Stimulated activated CD8-positive, alpha-beta memory T cell treated with anti-CD3 and anti-CD28 coated beads, Interleukin-7, amount 100 ng/mL, for 1 hour (primary cell): ENCODE measurements around the gene ANKRD37.
"Not testable (repeated sequence)": the region's sequence is repeated elsewhere in the genome, so short reads cannot be mapped to it uniquely, and the experiment has no call there.

ENCODE experiments used
- DNase-seq, 2 donors: peaks; one replicate each; pipeline ENCODE4 v3.0.0-alpha.2; 2020; ENCODE audit warnings: low read depth in 2 of 2

Gene ANKRD37, protein sequence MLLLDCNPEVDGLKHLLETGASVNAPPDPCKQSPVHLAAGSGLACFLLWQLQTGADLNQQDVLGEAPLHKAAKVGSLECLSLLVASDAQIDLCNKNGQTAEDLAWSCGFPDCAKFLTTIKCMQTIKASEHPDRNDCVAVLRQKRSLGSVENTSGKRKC

DNA sequence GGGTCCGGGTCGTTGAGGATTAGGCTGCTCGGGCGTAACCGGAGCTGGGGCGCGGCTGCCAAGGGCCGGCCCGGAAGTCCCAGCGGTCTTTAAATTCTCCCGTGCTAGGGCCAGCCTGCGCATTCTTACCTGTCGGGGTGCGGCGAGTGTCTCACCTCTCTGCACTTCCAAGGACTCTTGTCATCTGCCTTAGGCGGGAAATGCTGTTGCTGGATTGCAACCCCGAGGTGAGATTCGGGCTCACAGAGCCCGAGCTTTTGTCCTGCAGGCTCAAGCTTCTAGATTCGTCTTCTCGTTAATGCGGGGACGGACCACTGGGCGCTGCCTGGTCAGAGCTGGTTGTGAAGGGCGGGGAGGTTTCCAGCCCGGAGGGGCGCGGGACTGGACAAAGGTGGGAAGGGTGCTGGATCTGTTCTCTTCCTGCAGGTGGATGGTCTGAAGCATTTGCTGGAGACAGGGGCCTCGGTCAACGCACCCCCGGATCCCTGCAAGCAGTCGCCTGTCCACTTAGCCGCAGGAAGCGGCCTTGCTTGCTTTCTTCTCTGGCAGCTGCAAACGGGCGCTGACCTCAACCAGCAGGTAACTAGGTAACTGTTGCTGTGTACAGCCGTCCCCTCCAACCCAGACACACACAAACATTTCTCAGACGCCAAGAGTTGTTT is at the start of gene ANKRD37:
Gene ANKRD37 (plus strand): TSS at position 118 of the 662 bp plus-strand sequence. CDS start 83 bp downstream, at position 201.
- DNase-seq: no peak

DNA sequence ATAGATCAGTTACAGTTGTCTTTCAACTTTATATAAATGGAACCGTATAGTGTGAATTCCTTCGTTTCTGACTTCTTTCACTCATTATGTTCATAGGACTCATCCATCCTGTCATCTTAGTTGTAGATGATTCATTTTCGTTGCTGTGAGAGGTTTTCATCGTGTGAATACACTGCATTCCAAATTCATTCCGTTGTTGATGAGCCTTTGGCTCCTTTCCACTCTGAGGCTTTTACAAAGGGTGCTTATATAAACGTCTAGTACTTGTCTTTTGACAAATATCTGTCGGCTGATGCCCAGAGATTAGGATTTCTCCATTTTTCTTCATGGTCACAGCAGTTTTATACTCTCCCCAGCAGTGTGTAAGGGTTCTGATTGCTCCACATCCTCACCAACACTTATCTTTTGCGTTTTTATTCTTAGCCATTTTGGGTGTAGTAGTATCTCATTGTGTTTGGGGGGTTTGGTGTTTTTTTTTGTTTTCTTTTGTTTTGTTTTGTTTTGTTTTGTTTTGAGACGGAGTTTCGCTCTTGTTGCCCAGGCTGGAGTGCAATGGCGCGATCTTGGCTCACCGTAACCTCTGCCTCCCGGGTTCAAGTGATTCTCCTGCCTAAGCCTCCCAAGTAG is 49.6 kb upstream of the ANKRD37 start:
- no peak for DNase-seq

DNA sequence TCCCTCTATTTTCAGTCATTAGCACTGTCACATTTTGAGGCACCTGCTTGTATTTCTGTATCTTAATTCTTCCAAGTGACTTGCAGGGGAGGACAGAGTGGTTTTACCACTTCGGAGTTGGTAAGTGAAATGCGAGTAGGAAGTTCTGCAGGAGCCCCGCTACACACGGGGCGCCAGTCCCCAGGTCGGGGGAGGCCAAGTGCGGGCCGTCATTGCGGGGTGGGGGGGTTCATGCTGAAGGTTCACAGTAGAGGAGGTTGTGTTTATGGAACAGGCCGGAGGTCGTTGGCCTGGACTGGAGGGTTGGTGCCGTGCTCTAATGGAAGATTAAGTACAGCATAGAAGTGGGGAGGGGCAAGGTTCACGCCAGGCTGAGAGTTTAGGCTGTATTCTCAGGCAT is 45.0 kb upstream of the ANKRD37 start:
- no peak for DNase-seq

DNA sequence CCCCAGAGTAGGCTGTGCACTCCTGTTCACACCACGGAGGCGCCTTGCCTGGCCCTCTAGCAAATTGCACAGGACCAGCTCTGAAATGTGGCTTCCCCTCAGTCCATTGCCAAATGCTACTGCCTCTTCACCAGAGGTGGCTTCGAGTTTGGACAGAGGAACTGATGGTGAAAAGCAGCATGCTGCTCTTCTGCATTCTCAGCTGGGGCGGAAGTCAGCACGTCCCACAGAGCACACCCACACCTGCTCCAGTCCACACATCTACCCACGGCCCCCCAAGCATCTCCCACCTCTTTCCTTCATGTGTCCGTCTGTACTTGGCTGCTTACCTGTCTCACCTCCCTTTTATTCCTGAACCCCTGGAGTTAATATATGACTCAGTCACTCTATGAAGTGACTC is 44.4 kb upstream of the ANKRD37 start:
- DNase-seq: no peak

DNA sequence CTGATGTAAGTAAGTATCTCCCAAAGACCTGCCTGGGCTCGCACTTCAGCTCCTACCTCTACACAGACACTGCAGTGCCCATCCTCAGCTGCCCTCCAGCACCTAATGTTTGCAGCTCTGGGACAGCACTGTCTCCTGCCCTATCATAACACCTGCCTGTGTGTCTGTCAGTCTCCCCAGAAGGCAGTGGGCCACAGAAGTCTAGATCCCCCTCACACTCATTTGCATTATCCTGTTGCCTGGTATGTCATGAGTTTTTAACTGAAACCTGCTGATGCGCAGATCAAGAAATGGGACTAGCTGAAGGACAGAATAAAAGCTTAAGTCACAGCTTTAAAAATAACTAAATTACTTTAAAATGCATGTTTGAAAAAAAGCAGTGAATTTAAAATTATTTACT is 43.9 kb upstream of the ANKRD37 start:
- no peak for DNase-seq

DNA sequence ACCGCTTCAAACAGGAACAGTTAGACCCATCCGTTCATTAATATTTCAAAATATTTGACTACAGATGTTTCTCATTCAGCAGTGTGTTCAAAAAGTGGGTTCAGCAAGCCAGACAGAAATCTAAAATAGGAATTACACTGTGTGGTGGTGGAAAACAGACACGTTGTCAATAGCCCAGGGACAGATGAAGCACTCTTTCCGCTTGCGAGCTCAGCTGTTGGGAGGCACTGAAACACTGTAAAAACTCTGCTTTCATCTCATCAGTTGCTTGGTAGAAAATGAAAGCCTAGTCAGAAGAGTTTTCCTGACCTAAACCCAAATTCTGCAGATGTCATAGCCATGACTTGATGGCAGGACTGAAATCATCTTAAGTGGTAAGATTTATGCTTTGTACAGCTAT is 39.4 kb upstream of the ANKRD37 start:
- no peak for DNase-seq

DNA sequence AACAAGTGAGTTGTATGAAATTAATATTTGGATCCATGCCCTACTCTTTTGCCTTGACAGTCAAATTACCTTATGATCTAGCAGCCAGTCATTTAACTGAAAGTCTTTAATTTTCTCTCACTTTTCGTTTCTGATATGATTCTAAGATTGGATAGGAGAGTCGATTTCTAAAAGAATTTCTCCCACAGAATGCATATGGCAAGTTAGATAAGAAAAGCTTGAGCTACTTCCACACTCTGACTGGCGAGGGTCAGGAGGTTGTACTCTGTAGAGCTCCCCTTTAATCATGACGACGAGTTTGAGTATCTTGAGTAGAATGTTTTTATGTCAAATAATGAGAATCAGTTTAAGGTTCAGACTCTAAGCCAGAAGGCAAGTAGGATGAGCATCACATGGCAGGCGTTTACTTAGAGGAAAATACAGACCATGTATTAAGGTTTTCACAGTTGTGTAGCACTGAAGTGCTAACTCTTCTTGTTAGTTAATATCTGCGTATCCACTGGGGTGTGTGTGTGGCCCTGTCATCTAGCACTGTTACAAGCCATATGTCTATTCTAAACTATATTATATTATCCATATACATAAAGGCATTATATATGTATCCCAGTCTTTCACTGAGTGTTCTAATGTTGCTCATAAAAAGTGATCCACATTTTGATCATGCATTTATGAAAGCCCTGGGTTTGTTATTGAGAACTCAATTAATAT is 38.8 kb upstream of the ANKRD37 start:
- no peak for DNase-seq

DNA sequence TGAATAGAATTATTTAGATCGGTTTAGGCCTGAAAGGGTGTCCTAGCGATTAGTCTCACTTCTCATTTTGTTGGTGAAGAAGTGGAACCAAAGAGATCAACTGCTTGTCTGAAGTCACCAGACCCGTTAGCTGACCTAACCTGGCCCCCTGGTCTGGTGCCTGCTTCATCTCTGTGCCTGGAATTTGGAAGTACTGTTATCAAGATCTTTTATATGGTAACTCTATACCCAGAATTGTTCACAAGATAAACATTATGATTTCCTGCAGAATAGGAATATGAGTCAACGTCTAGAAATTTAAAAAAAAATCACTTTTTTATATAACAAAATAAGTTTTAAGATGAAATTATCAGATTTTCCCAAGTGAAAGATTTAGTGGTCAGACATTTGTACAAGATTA is 38.1 kb upstream of the ANKRD37 start:
- no peak for DNase-seq

DNA sequence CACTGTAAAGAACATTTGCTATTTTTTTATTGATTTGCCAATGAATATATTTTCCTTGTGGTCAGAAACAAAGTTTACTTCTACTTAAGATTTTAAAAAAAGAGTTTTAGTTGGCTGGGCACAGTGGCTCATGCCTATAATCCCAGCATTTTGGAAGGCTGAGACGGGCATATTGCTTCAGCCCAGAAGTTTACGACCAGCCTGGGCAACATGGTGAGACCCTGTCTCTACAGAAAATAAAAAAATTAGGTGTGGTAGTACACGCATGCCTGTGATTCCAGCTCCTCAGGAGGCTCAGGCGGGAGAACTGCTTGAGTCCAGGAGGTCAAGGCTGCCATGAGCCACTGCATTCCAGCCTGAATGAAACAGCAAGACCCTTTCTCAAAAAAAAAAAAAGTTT is 37.7 kb upstream of the ANKRD37 start:
- DNase-seq: no peak

DNA sequence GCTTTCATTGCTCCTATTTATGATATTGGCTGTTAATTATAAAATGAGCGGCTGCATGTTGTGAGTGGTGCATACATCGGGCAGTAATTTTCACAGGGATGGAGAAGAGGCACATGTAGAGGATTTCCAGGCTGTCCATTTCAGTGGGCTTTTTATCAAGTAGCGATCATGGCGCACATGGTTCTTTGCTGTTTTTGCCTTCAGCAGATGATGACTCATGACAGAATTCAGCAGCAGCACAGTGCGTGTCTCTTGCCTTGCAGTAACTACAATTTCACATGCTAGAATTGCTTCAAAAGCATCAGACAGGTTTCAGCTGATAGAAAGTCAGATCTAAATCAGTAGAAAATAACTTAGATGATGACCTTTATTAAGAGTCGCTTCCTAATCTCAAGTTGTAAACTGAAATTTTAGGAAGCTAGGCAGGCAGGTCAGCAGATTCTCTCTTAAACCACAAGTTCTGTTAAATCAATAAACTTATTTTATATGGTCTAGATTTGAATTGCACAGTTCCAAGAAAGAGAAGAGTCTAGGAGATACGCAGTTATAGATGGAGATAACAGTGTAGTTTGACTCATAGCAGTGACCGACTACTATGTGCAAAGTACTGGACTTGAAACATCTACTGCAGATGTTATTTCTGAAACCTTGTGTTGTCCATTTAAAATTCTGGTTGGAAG is 36.7 kb upstream of the ANKRD37 start:
- no peak for DNase-seq

DNA sequence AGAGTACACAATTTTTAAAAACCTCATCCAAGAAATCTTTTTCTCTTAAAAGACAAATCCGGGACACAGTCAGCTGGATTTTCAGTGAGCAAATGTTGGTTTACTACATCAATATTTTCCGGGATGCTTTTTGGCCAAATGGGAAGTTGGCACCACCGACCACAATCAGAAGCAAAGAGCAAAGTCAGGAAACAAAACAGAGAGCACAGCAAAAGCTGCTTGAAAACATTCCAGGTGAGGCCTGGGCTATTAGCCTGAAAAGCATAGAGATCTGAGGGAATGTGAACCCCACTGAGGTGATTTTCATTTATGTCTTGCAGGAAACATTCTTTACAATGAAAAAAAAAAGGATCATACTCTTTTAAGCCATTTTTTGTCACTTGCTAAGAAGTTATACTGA is 34.8 kb upstream of the ANKRD37 start:
- no peak for DNase-seq

DNA sequence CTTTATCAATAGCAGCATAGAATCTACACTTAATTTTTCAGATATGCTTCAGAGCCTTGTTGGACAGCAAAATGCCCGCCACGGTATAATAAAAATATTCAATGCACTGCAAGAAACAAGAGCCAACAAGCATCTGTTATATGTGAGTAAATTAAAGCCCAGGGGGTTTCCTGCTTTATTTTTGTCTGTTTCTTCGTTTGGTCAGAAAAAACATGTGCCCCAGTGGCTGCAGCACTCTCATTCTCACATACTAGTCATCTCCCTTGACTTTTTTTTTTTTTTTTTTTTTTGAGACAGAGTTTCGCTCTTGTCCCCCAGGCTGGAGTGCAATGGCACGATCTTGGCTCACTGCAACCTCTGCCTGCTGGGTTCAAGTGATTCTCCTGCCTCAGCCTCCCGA is 34.1 kb upstream of the ANKRD37 start:
- DNase-seq: not testable (repeated sequence)

DNA sequence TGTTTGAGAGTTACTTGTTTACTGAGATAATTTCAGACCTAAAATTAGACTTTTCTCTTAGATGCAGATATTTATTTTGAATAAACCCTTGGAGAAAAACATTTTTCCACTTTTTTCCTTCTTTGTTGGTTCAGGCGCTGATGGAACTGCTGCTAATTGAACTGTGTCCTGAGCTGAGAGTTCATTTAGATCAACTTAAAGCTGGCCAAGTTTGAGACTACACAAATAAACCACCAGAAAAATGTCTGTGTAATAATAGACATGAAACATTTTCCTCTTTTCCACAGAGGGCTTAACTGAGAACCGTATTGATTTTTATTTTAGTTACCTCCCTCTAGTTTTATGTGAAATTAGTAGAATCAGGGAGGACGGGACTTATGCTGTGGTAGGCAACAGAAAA is 33.4 kb upstream of the ANKRD37 start:
- DNase-seq: no peak

DNA sequence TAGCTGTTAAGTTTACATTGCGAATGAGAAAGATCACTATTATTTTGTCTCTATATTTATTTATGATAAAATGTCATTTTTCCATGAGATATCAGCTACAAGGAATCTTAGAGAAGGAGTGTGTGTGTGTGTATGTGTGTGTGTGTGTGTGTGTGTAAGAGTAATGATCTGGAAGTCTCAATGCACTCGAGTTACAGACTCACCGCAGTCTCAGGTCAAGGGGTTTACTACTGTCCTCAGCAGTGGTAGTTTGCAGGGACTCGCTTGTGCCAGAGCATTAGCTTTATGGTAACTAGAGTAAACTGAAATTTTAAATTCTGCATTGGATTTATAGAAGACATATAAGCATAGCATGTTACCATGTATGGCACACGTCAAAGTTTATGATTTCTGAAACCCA is 31.8 kb upstream of the ANKRD37 start:
- no peak for DNase-seq

DNA sequence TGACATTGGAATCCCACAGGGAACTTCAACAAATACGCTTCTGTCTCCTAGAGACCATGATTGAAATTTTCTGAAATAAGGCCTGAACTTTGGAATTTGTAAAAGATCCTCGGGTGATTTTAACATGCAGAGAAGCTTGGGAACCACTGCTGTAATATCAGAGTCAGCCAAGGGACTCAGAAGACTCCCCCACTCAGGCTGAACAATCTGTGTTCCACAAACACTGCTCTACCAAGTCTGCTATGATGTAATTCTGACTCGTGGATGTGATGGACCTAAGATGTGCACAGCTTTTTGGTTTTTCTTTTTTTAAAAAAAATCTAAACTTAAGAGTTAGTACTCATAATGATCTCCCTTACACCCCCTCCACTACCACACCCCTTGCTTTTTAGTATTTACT is 26.9 kb upstream of the ANKRD37 start:
- DNase-seq: no peak

DNA sequence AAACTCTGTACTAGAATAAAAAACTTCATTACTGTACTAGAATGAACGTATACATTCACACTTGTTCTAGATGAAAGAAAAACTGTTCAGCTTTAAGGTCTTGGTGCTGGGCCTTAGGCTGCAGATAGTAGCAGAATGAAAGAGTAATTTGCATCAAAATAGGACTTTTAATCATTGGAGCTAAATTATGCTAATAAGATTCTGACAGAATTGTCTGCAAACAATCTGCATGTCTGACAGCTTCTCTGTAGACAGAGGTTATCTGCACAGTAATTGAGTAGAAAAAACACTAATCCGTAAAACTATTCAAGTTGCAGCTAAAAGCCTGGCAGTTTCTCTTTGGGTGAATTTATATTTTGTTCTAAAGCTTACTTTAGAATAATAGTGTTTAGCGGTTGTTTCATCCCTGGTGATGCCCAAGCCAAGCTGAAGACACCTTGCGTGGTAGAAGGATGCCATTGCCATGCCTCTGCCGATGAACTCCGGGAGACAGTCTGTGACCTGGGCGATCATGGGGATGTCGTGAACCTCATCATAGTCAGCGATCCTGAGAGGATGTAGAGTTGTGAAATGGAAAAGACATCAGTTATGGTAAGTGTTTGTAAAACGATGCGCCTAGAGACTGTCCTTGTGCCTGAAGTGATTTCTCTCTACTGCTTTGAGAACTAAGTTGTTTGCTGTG is 26.2 kb upstream of the ANKRD37 start:
- DNase-seq: no peak

DNA sequence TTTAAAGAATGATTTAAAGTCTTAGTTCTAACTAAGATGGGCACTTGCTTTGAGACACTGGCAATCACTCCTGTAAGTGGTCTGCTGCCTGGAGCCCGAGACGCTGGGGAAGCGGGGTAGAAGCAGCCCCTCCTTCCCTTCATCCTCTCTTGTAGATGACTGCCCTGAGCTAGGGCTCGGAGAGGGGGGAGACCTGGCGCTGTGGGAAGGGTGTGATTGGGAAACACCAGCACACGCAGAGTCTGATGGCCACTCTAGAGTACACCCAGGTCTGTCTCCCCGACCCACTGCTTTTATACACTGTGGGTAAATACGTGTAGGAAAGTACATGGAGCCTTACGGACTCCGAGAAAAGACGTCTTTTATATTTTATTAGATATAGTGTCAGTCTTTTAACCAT is 24.9 kb upstream of the ANKRD37 start:
- no peak for DNase-seq

DNA sequence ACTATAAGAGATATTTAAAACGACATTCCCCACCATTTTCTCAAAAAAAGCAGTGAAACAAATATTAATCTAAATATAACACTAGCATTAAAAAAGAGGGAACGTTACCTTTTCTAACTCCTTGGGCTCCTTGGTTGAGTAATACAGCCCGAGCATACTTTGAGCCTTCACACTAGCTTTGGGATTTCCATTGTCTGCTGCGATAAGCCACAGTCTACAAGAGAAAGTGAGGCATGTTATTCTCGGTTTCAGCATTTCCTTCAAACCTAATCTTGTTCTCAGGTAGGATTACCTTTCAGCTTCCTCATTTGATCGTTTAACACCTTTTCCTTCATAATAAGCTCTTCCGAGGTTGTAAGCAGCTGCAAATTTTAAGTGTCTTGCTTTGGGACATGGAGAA is 22.6 kb upstream of the ANKRD37 start:
- no peak for DNase-seq

DNA sequence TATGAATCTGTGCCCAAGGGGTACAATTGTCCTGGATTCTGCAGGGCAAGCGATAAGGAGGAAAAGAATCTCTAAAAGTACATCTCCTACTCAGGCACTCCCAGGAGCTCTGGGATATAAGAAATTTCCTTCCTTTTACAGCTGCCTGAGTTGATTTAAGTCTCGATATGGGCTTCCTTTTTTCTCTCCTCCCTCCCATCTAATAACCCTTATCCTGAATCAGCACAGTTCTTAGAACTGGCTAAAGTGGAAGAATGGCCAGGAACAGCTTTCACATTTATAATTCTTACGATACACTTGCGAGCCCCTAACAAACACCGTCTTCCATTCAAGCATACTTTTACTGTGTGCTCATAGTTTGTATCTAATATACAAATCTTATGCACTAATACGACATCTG is 22.1 kb upstream of the ANKRD37 start:
- DNase-seq: no peak

DNA sequence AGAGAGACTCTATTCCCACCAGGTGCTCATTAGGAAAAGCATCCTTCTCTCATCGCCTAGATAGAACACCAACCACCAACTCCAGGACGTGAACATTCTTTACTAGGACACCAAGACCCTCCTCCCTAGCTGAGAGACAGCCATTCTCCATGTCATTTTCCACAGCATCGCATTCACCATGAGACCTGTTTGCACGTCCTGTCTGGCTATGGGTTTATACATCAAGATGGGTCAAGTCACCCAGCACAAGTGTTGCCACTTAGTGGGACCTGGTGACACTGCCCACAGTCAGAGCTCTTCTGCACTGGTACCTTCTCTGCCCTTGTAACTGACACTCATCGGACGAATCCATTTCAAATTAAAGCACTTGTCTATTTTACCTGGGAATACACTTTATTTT is 18.4 kb upstream of the ANKRD37 start:
- no peak for DNase-seq
